ENCODE measurements around the gene MOB1B. TPM values are rescaled to one million over a fixed set of nuclear protein-coding genes. Genes with fewer than 3 reads are reported as not detected.

The MOB1B gene
- total RNA-seq, 1 experiment from 2014 or later: 33.2 TPM

DNA sequence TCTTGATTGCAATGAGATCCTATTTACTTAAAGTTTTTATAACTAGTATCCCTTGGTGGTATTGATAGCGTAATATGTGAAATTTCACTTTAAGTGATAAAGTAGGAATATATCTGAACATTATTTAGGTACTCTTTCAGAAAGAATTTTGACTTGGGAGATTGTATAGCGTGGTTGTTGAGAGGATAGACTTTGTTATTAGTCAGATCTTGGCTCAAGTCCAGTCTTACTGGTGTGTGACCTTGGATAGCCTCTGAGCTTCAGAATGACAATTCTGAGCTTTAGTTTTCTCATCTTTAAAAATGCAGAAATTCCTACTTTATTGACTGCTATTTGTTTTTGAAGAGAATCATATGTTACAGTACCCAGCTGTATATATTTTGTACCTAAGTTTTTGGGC, 123.9 kb downstream of the MOB1B start:
- intact Hi-C loops (cut with micrococcal nuclease): no loop called here
- Histone ChIP-seq H3K4me1 (ENCODE audit: control insufficient read depth in 1 of 2, insufficient read depth in 2 of 2, low read length in 2 of 2) (peaks cover 10 to 22% of the 10 kb centered on the region in 2 experiments), H4K20me1 (ENCODE audit: insufficient read depth) (no peaks in the 10 kb centered on the region), H3K27me3 (ENCODE audit: insufficient read depth, low read length) (no peaks in the 10 kb centered on the region), H3K9ac (ENCODE audit: low read length) (no peak overlapping the region), H3K27ac (ENCODE audit: low read depth, low read length) (no peak overlapping the region), H3K4me3 (replicated peaks in 1 of 2; ENCODE audit: low read depth in 1 of 2, low read length in 2 of 2) (no peak overlapping the region), H3K79me2 (ENCODE audit: insufficient read depth, low read length) (no peaks in the 10 kb centered on the region; the same call in 1 of the 2 replicates), H3K9me3 (ENCODE audit: control insufficient read depth in 1 of 2, insufficient read depth in 1 of 2, low read depth in 1 of 2, low read length in 2 of 2) (no peaks in the 10 kb centered on the region), H3K4me2 (ENCODE audit: low read length) (peak overlapping the region; percentile 46), H3K9me2 (ENCODE audit: insufficient read depth) (no peaks in the 10 kb centered on the region), H2AFZ (ENCODE audit: low read depth, low read length, poor library complexity, severe bottlenecking) (no peak overlapping the region), H3K36me3 (ENCODE audit: control insufficient read depth in 1 of 2, insufficient read depth in 2 of 2, low read length in 2 of 2) (peaks cover 0 to 7% of the 10 kb centered on the region in 2 experiments; a peak in 1 of 4 replicates)
- POLR2A ChIA-PET: no interaction called here
- DNase-seq (ENCODE audit: low read depth, low spot score) (peak; percentile 55), ATAC-seq (peak; percentile 86)
- CTCF ChIA-PET: interaction anchor here (1.0 to 5.6 kb wide), 3 partner anchors 16 to 425 kb away, joined by 3 to 44 read pairs (median 3); no protein-coding TSS in a partner anchor
- BruUV-seq (replicated peaks): no TSS peak
- RAD21 ChIA-PET (ENCODE audit: low non-redundant PET in 1 of 2, low total read pairs in 2 of 2, uncharacterized antibody in 2 of 2, unreplicated experiment in 2 of 2): no interaction called here
- TF ChIP-seq, protein P1, sequence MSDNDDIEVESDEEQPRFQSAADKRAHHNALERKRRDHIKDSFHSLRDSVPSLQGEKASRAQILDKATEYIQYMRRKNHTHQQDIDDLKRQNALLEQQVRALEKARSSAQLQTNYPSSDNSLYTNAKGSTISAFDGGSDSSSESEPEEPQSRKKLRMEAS (IDR thresholded peaks at IDR 0.05): no peak
- peak; percentile 31; the same call in 1 of the 2 replicates for TF ChIP-seq FOSL1 (IDR thresholded peaks at IDR 0.05; ENCODE audit: low read depth)

DNA sequence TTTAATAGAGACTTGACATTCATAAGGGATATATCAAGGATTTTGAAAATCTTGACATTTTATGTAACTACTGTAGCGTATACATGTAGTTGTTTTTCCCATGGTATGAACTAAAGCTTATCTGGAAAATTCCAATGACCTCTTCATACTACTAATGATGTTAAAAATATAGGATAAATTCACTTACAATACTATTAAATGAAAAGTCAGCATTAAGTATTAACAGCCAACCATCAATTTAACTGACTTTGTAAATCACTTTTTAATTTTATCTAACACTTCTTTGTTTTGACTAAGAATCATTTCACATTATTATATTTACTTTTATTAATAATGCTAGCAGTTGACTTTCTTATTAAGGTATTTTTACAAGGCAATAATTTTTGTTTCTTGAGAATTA, 125.4 kb downstream of the MOB1B start:
- no TSS peak for BruUV-seq (replicated peaks)

More for the DNA sequence above, 125.4 kb downstream of the MOB1B start:
- no peak overlapping the region for H3K4me2 ChIP-seq (ENCODE audit: low read length)
- no peak for ATAC-seq
- DNase-seq (ENCODE audit: low read depth, low spot score): no peak
- ChIA-PET RAD21 (ENCODE audit: low non-redundant PET in 1 of 2, low total read pairs in 2 of 2, uncharacterized antibody in 2 of 2, unreplicated experiment in 2 of 2) (no interaction called here), CTCF (interaction anchor here (2.0 kb wide), 1 partner anchor 17 kb away, joined by 10 read pairs; no protein-coding TSS in a partner anchor), POLR2A (no interaction called here)
- H3K9me2 ChIP-seq (ENCODE audit: insufficient read depth): no peaks in the 10 kb centered on the region
- H3K27ac ChIP-seq (ENCODE audit: low read depth, low read length): no peak overlapping the region
- intact Hi-C loops (cut with micrococcal nuclease): no loop called here
- TF ChIP-seq, protein P1 (IDR thresholded peaks at IDR 0.05): no peak
- no peak for TF ChIP-seq ZFX (IDR thresholded peaks at IDR 0.05)
- no peak for TF ChIP-seq CEBPB (IDR thresholded peaks at IDR 0.05; ENCODE audit: low read depth)
- no peak for TF ChIP-seq JUND (IDR thresholded peaks at IDR 0.05)
- no peak for TF ChIP-seq EZH2 (IDR thresholded peaks at IDR 0.05)
- no peak for TF ChIP-seq POLR2AphosphoS5 (IDR thresholded peaks at IDR 0.05; ENCODE audit: low read depth, low read length)
- no peak for TF ChIP-seq TCF7L2 (IDR thresholded peaks at IDR 0.05; ENCODE audit: borderline replicate concordance, extremely low read depth, insufficient read depth, insufficient read length)
- TF ChIP-seq, protein P2, sequence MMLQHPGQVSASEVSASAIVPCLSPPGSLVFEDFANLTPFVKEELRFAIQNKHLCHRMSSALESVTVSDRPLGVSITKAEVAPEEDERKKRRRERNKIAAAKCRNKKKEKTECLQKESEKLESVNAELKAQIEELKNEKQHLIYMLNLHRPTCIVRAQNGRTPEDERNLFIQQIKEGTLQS (IDR thresholded peaks at IDR 0.05): no peak
- no peak for TF ChIP-seq SRF (IDR thresholded peaks at IDR 0.05; ENCODE audit: low read depth)
- TF ChIP-seq FOSL1 (IDR thresholded peaks at IDR 0.05; ENCODE audit: low read depth): no peak
- TF ChIP-seq ZNF274 (IDR thresholded peaks at IDR 0.05; ENCODE audit: low read depth, low read length): no peak
- no peak for TF ChIP-seq RAD21 (IDR thresholded peaks at IDR 0.05; ENCODE audit: low read depth)
- TF ChIP-seq, protein P3, sequence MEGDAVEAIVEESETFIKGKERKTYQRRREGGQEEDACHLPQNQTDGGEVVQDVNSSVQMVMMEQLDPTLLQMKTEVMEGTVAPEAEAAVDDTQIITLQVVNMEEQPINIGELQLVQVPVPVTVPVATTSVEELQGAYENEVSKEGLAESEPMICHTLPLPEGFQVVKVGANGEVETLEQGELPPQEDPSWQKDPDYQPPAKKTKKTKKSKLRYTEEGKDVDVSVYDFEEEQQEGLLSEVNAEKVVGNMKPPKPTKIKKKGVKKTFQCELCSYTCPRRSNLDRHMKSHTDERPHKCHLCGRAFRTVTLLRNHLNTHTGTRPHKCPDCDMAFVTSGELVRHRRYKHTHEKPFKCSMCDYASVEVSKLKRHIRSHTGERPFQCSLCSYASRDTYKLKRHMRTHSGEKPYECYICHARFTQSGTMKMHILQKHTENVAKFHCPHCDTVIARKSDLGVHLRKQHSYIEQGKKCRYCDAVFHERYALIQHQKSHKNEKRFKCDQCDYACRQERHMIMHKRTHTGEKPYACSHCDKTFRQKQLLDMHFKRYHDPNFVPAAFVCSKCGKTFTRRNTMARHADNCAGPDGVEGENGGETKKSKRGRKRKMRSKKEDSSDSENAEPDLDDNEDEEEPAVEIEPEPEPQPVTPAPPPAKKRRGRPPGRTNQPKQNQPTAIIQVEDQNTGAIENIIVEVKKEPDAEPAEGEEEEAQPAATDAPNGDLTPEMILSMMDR (IDR thresholded peaks at IDR 0.05 in 2 of 3, conservative IDR thresholded peaks at IDR 0.05 in 1 of 3; ENCODE audit: borderline replicate concordance in 1 of 3, insufficient read depth in 1 of 3, low read depth in 2 of 3, low read length in 2 of 3): no peak
- H4K20me1 ChIP-seq (ENCODE audit: insufficient read depth): no peaks in the 10 kb centered on the region
- H3K36me3 ChIP-seq (ENCODE audit: control insufficient read depth in 1 of 2, insufficient read depth in 2 of 2, low read length in 2 of 2): peaks cover 0 to 7% of the 10 kb centered on the region in 2 experiments; a peak in 1 of 4 replicates
- no peak overlapping the region for H2AFZ ChIP-seq (ENCODE audit: low read depth, low read length, poor library complexity, severe bottlenecking)
- no peaks in the 10 kb centered on the region for H3K27me3 ChIP-seq (ENCODE audit: insufficient read depth, low read length)
- H3K79me2 ChIP-seq (ENCODE audit: insufficient read depth, low read length): no peaks in the 10 kb centered on the region; the same call in 1 of the 2 replicates
- H3K9ac ChIP-seq (ENCODE audit: low read length): no peak overlapping the region
- no peak overlapping the region for H3K4me3 ChIP-seq (replicated peaks in 1 of 2; ENCODE audit: low read depth in 1 of 2, low read length in 2 of 2)
- H3K9me3 ChIP-seq (ENCODE audit: control insufficient read depth in 1 of 2, insufficient read depth in 1 of 2, low read depth in 1 of 2, low read length in 2 of 2): no peaks in the 10 kb centered on the region
- peaks cover 16 to 37% of the 10 kb centered on the region in 2 experiments for H3K4me1 ChIP-seq (ENCODE audit: control insufficient read depth in 1 of 2, insufficient read depth in 2 of 2, low read length in 2 of 2)

Data from HCT116 (cell line).